Measurements from ENCODE around the gene CHM.
"Not testable (repeated sequence)": the region's sequence is repeated elsewhere in the genome, so short reads cannot be mapped to it uniquely, and the experiment has no call there.

The CHM gene

GRCh38 chrX:85955510-85955909 lies 91.8 kb downstream of the CHM start:
- in situ Hi-C loops (cut with HindIII; ENCODE audit: low sequenced_read_pairs): no loop called here
- TF ChIP-seq, protein P1, sequence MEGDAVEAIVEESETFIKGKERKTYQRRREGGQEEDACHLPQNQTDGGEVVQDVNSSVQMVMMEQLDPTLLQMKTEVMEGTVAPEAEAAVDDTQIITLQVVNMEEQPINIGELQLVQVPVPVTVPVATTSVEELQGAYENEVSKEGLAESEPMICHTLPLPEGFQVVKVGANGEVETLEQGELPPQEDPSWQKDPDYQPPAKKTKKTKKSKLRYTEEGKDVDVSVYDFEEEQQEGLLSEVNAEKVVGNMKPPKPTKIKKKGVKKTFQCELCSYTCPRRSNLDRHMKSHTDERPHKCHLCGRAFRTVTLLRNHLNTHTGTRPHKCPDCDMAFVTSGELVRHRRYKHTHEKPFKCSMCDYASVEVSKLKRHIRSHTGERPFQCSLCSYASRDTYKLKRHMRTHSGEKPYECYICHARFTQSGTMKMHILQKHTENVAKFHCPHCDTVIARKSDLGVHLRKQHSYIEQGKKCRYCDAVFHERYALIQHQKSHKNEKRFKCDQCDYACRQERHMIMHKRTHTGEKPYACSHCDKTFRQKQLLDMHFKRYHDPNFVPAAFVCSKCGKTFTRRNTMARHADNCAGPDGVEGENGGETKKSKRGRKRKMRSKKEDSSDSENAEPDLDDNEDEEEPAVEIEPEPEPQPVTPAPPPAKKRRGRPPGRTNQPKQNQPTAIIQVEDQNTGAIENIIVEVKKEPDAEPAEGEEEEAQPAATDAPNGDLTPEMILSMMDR (IDR thresholded peaks at IDR 0.05; ENCODE audit: low read depth, low read length): no peak
- no peak for DNase-seq (ENCODE audit: low read depth, low spot score)
- H3K4me3 ChIP-seq (ENCODE audit: low read depth, low read length): no peak overlapping the region

- in situ Hi-C loops (cut with HindIII; ENCODE audit: low sequenced_read_pairs); H3K4me3 ChIP-seq (ENCODE audit: low read depth, low read length): not testable (repeated sequence)
These were observed 102.6 kb downstream of the CHM start for GRCh38 chrX:85944751-85945150.

DNA sequence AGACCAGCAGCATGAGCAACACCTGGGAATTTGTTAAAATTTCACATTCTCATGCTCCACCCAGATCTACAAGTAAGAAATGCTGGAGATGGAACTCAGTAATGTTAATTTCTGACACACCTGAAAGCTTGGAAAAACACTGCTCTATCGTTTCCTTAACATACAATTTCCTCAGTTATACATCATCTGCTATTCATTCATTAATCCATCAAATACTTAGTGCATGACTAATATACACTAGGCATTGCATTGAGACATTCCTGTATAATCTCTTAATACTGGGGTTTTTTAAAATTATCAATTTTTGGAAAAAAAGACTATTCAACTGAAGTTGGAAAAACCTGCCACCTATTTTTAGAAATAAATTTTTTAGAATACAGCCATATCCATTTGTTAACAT lies 106.1 kb downstream of the CHM start:
- TF ChIP-seq, protein P1 (IDR thresholded peaks at IDR 0.05; ENCODE audit: low read depth, low read length): no peak
- in situ Hi-C loops (cut with HindIII; ENCODE audit: low sequenced_read_pairs): no loop called here
- no peak for DNase-seq (ENCODE audit: low read depth, low spot score)
- H3K4me3 ChIP-seq (ENCODE audit: low read depth, low read length): no peak overlapping the region

More at GRCh38 chrX:85944751-85945150, 102.6 kb downstream of the CHM start:
- DNase-seq (ENCODE audit: low read depth, low spot score): not testable (repeated sequence)

DNA sequence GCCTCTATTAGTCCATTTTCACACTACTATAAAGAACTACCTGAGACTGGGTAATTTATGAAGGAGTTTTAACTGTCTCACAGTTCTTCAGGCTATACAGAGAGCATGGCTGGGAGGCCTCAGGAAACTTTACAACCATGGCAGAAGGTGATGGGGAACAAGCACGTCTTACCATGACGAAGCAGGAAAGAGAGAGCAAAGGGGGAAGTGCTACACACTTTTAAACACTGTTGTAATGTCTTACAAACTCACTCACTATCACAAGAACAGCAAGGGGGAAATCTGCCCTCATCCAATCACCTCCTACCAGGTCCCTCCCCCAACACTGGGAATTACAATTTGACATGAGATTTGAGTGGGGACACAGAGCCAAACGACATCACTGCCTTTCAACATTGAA lies 107.4 kb downstream of the CHM start:
- in situ Hi-C loops (cut with HindIII; ENCODE audit: low sequenced_read_pairs); DNase-seq (ENCODE audit: low read depth, low spot score); H3K4me3 ChIP-seq (ENCODE audit: low read depth, low read length): not testable (repeated sequence)

DNA sequence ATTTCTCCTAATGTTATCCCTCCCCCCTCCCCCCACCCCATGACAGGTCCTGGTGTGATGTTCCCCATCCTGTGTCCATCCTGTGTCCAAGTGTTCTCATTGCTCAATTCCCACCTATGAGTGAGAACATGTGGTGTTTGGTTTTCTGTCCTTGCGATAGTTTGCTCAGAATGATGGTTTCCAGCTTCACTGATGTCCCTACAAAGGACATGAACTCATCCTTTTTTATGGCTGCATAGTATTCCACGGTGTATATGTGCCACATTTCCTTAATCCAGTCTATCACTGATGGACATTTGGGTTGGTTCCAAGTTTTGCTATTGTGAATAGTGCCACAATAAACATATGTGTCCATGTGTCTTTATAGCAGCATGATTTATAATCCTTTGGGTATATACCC lies 113.0 kb downstream of the CHM start:
- DNase-seq (ENCODE audit: low read depth, low spot score); in situ Hi-C loops (cut with HindIII; ENCODE audit: low sequenced_read_pairs): not testable (repeated sequence)

DNA sequence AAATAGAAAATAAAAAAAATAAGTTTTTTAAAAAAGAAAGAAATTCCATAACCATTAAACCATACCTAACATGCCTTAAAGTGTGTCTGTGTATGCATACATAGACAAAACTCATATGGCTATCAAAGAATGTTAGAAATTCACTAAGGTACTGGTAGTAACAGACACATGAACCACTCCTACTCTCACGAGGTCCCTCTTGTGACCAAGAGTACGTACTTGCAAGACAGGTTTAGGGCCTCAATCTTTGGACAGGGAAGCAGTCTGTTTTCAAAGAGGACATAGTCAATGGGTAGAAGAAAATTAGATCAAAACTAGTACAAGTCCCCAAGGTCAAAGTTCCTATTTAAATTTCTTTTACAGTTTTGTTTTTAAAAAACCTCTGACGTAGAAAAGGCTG lies 117.3 kb downstream of the CHM start:
- TF ChIP-seq, protein P1 (IDR thresholded peaks at IDR 0.05; ENCODE audit: low read depth, low read length): no peak
- in situ Hi-C loops (cut with HindIII; ENCODE audit: low sequenced_read_pairs): no loop called here
- DNase-seq (ENCODE audit: low read depth, low spot score): no peak
- no peak overlapping the region for H3K4me3 ChIP-seq (ENCODE audit: low read depth, low read length)

More for the DNA sequence above, 113.0 kb downstream of the CHM start:
- not testable (repeated sequence) for H3K4me3 ChIP-seq (ENCODE audit: low read depth, low read length)

- no peak overlapping the region for H3K4me3 ChIP-seq (ENCODE audit: low read depth, low read length)
- DNase-seq (ENCODE audit: low read depth, low spot score): no peak
- TF ChIP-seq, protein P1 (IDR thresholded peaks at IDR 0.05; ENCODE audit: low read depth, low read length): no peak
- in situ Hi-C loops (cut with HindIII; ENCODE audit: low sequenced_read_pairs): no loop called here
These were observed 118.8 kb downstream of the CHM start for GRCh38 chrX:85928606-85929005.

DNA sequence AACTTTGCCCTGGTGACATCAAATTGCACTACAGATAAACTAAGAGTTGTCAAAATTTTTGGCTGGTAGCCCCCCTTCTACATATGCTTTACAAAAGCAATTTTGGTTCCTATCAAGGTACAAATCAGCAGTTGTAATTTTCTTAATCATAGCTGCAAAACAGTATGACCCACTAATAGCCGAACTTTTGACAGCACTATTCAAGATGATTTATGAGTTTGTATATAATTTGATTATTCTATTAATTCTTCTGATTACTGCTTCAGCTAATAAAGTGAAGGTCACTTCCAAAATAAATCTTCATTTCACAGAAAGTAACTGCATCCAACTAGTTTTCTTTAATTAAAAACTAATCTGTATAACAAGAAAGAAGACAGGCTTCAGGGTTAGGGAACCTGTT lies 119.6 kb downstream of the CHM start:
- DNase-seq (ENCODE audit: low read depth, low spot score): no peak
- in situ Hi-C loops (cut with HindIII; ENCODE audit: low sequenced_read_pairs): no loop called here
- H3K4me3 ChIP-seq (ENCODE audit: low read depth, low read length): no peak overlapping the region
- TF ChIP-seq, protein P1 (IDR thresholded peaks at IDR 0.05; ENCODE audit: low read depth, low read length): no peak
